ENCODE results near the gene FAM204A. TPM values are rescaled to one million over a fixed set of nuclear protein-coding genes. Genes with fewer than 3 reads are reported as not detected.
A peak's percentile ranks its signal among the peaks of the same experiment; 100 is the strongest.

FAM204A gene
- total and polyA plus RNA-seq, 5 experiments from 2014 or later: 63.8 to 152 (median 86.4) TPM

- ATAC-seq (no peak), DNase-seq (no peak)
- H3K27me3 Mint-ChIP-seq: no peaks in the 10 kb centered on the region
- H3K4me1 Mint-ChIP-seq: peaks cover 0 to 6% (median 2%) of the 10 kb centered on the region in 4 donors
- no peak overlapping the region for H3K4me3 Mint-ChIP-seq
- POLR2A ChIA-PET: no interaction called here
- no peak overlapping the region for H3K27ac Mint-ChIP-seq
- peaks cover 6 to 89% (median 20%) of the 10 kb centered on the region in 3 donors for H3K36me3 Mint-ChIP-seq
- H3K9me3 Mint-ChIP-seq: no peaks in the 10 kb centered on the region
Measured at GRCh38 chr10:118324140-118324539, 18.0 kb downstream of the FAM204A start.

- H3K27ac Mint-ChIP-seq: peak overlapping the region in 1 of 10 donors; percentile 67
Measured at GRCh38 chr10:118321724-118322575, 20.2 kb downstream of the FAM204A start.

GRCh38 chr10:118315629-118316028, 26.5 kb downstream of the FAM204A start:
- Mint-ChIP-seq H3K9me3 (no peaks in the 10 kb centered on the region), H3K27ac (no peak overlapping the region), H3K36me3 (peaks cover 0 to 67% (median 5%) of the 10 kb centered on the region in 3 donors), H3K27me3 (no peaks in the 10 kb centered on the region), H3K4me1 (peaks cover 0 to 2% (median 0%) of the 10 kb centered on the region in 4 donors), H3K4me3 (no peak overlapping the region)
- ATAC-seq: no peak
- DNase-seq: no peak
- POLR2A ChIA-PET: no interaction called here

More at GRCh38 chr10:118321724-118322575, 20.2 kb downstream of the FAM204A start:
- Mint-ChIP-seq H3K36me3 (peaks cover 0 to 85% (median 13%) of the 10 kb centered on the region in 3 donors), H3K9me3 (no peaks in the 10 kb centered on the region), H3K27me3 (no peaks in the 10 kb centered on the region), H3K4me3 (no peak overlapping the region), H3K4me1 (peaks cover 0 to 6% (median under 1%) of the 10 kb centered on the region in 4 donors)
- POLR2A ChIA-PET: no interaction called here
- ATAC-seq (no peak), DNase-seq (no peak)

- Mint-ChIP-seq H3K27ac (no peak overlapping the region), H3K4me3 (no peak overlapping the region), H3K9me3 (no peaks in the 10 kb centered on the region), H3K36me3 (peaks cover 0 to 70% (median 5%) of the 10 kb centered on the region in 3 donors), H3K4me1 (peaks cover 0 to 2% (median 0%) of the 10 kb centered on the region in 4 donors), H3K27me3 (no peaks in the 10 kb centered on the region)
- POLR2A ChIA-PET: no interaction called here
- DNase-seq (no peak), ATAC-seq (no peak)
Measured at GRCh38 chr10:118314882-118315281, 27.2 kb downstream of the FAM204A start.

- H3K27me3 Mint-ChIP-seq: no peaks in the 10 kb centered on the region
- DNase-seq (no peak), ATAC-seq (no peak)
- H3K27ac Mint-ChIP-seq: no peak overlapping the region
- peaks cover 0 to 76% (median 5%) of the 10 kb centered on the region in 3 donors for H3K36me3 Mint-ChIP-seq
- POLR2A ChIA-PET: no interaction called here
- no peak overlapping the region for H3K4me3 Mint-ChIP-seq
- no peaks in the 10 kb centered on the region for H3K9me3 Mint-ChIP-seq
- H3K4me1 Mint-ChIP-seq: peaks cover 0 to 2% (median 0%) of the 10 kb centered on the region in 4 donors
Measured at GRCh38 chr10:118311505-118311904, 30.6 kb downstream of the FAM204A start.

GRCh38 chr10:118310822-118311221, 31.3 kb downstream of the FAM204A start:
- Mint-ChIP-seq H3K36me3 (peaks cover 0 to 79% (median 5%) of the 10 kb centered on the region in 3 donors), H3K4me3 (no peak overlapping the region), H3K4me1 (peaks cover 0 to 2% (median 0%) of the 10 kb centered on the region in 4 donors), H3K27me3 (no peaks in the 10 kb centered on the region), H3K27ac (peak overlapping the region in 1 of 10 donors; percentile 25), H3K9me3 (no peaks in the 10 kb centered on the region)
- POLR2A ChIA-PET: no interaction called here
- no peak for DNase-seq
- ATAC-seq: no peak

GRCh38 chr10:118309911-118310310, 32.2 kb downstream of the FAM204A start:
- Mint-ChIP-seq H3K27me3 (no peaks in the 10 kb centered on the region), H3K36me3 (peaks cover 0 to 82% (median 6%) of the 10 kb centered on the region in 3 donors), H3K9me3 (no peaks in the 10 kb centered on the region), H3K27ac (no peak overlapping the region), H3K4me3 (no peak overlapping the region), H3K4me1 (peaks cover 0 to 2% (median 0%) of the 10 kb centered on the region in 4 donors)
- POLR2A ChIA-PET: no interaction called here
- no peak for ATAC-seq
- DNase-seq: no peak

GRCh38 chr10:118308664-118309063, 33.5 kb downstream of the FAM204A start:
- no peak for ATAC-seq
- H3K27me3 Mint-ChIP-seq: no peaks in the 10 kb centered on the region
- peak overlapping the region in 2 of 10 donors; percentile 10 to 68 for H3K27ac Mint-ChIP-seq
- POLR2A ChIA-PET: no interaction called here
- DNase-seq: no peak
- peaks cover 0 to 81% (median 7%) of the 10 kb centered on the region in 3 donors for H3K36me3 Mint-ChIP-seq
- H3K4me1 Mint-ChIP-seq: peaks cover 0 to 4% (median 0%) of the 10 kb centered on the region in 4 donors
- H3K9me3 Mint-ChIP-seq: no peaks in the 10 kb centered on the region
- no peak overlapping the region for H3K4me3 Mint-ChIP-seq

GRCh38 chr10:118307859-118308258, 34.3 kb downstream of the FAM204A start:
- H3K4me1 Mint-ChIP-seq: peaks cover 0 to 4% (median 0%) of the 10 kb centered on the region in 4 donors
- no peak overlapping the region for H3K4me3 Mint-ChIP-seq
- POLR2A ChIA-PET: no interaction called here
- H3K27me3 Mint-ChIP-seq: no peaks in the 10 kb centered on the region
- H3K9me3 Mint-ChIP-seq: no peaks in the 10 kb centered on the region
- no peak for DNase-seq
- peak overlapping the region in 1 of 10 donors; percentile 8 for H3K27ac Mint-ChIP-seq
- no peak for ATAC-seq
- peaks cover 0 to 73% (median 5%) of the 10 kb centered on the region in 3 donors for H3K36me3 Mint-ChIP-seq

- no peak for ATAC-seq
Measured at GRCh38 chr10:118307220-118307619, 34.9 kb downstream of the FAM204A start.

GRCh38 chr10:118305730-118306129, 36.4 kb downstream of the FAM204A start:
- peak overlapping the region in 1 of 10 donors; percentile 29 for H3K27ac Mint-ChIP-seq
- no peak for DNase-seq
- peaks cover 0 to 2% (median 0%) of the 10 kb centered on the region in 4 donors for H3K4me1 Mint-ChIP-seq
- no peak overlapping the region for H3K4me3 Mint-ChIP-seq
- H3K27me3 Mint-ChIP-seq: no peaks in the 10 kb centered on the region
- H3K36me3 Mint-ChIP-seq: peaks cover 0 to 54% (median 3%) of the 10 kb centered on the region in 3 donors
- POLR2A ChIA-PET: no interaction called here
- no peaks in the 10 kb centered on the region for H3K9me3 Mint-ChIP-seq
- no peak for ATAC-seq

More at GRCh38 chr10:118307220-118307619, 34.9 kb downstream of the FAM204A start:
- Mint-ChIP-seq H3K4me1 (peaks cover 0 to 4% (median 0%) of the 10 kb centered on the region in 4 donors), H3K27me3 (no peaks in the 10 kb centered on the region), H3K9me3 (no peaks in the 10 kb centered on the region), H3K27ac (peak overlapping the region in 1 of 10 donors; percentile 30), H3K36me3 (peaks cover 0 to 69% (median 5%) of the 10 kb centered on the region in 3 donors), H3K4me3 (no peak overlapping the region)
- POLR2A ChIA-PET: no interaction called here
- DNase-seq: no peak

GRCh38 chr10:118304521-118304920, 37.6 kb downstream of the FAM204A start:
- H3K9me3 Mint-ChIP-seq: no peaks in the 10 kb centered on the region
- peaks cover 0 to 42% (median 3%) of the 10 kb centered on the region in 3 donors for H3K36me3 Mint-ChIP-seq
- no peak overlapping the region for H3K4me3 Mint-ChIP-seq
- ATAC-seq (no peak), DNase-seq (no peak)
- H3K27ac Mint-ChIP-seq: no peak overlapping the region
- POLR2A ChIA-PET: no interaction called here
- H3K4me1 Mint-ChIP-seq: peaks cover 0 to 2% (median 0%) of the 10 kb centered on the region in 4 donors
- no peaks in the 10 kb centered on the region for H3K27me3 Mint-ChIP-seq

GRCh38 chr10:118301211-118301610, 40.9 kb downstream of the FAM204A start:
- H3K36me3 Mint-ChIP-seq: peaks cover 0 to 14% (median 10%) of the 10 kb centered on the region in 3 donors
- H3K9me3 Mint-ChIP-seq: peaks cover 0 to 10% (median 0%) of the 10 kb centered on the region in 9 donors
- POLR2A ChIA-PET: no interaction called here
- DNase-seq (no peak), ATAC-seq (no peak)
- peaks cover 0 to 2% (median 0%) of the 10 kb centered on the region in 4 donors for H3K4me1 Mint-ChIP-seq
- H3K27ac Mint-ChIP-seq: no peak overlapping the region
- H3K4me3 Mint-ChIP-seq: no peak overlapping the region
- no peaks in the 10 kb centered on the region for H3K27me3 Mint-ChIP-seq

Data from naive thymus-derived CD8-positive, alpha-beta T cell (primary cell).